ENCODE results near the gene CCNYL1. TPM values are rescaled to one million over a fixed set of nuclear protein-coding genes. Genes with fewer than 3 reads are reported as not detected.

The CCNYL1 gene
- total and polyA plus RNA-seq, 4 donors: 14.4 to 20.1 (median 18.5) TPM

DNA sequence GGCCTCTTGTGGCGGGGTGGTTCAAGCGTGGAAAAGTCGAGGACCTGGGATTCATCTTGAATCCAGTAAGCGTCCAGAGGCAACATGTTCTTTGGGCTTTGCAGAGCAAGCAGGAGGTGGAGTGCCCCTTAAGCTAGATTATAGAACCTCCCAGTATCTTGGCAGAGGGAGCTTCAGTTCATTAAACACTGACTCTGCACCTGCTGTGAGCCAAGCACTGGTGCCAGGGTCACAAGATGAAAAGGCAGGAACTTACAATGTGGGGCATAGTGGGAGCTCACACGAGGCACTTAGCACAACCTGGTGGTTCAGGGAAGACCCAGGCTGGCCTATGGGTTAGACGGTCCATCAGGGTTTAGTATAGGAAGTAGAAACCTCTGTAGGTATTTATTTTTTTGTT is 65.7 kb downstream of the CCNYL1 start:
- no peaks in the 10 kb centered on the region for H3K36me3 ChIP-seq (ENCODE audit: control insufficient read depth, insufficient read depth, low read length)
- DNase-seq (ENCODE audit: low read depth in 4 of 6, low spot score in 6 of 6): no peak
- H3K4me1 ChIP-seq (ENCODE audit: control insufficient read depth, insufficient read depth, low read length): no peaks in the 10 kb centered on the region
- H3K9me3 ChIP-seq (ENCODE audit: control insufficient read depth, insufficient read depth, low read length): no peaks in the 10 kb centered on the region
- no peak overlapping the region for H3K4me3 ChIP-seq (ENCODE audit: low read depth, low read length)
- H3K27ac ChIP-seq (ENCODE audit: low read depth, low read length): no peak overlapping the region
- 87% methylated on average over 3 of the region's 6 CpGs for WGBS (ENCODE audit: insufficient coverage)
- H3K27me3 ChIP-seq (ENCODE audit: control insufficient read depth, insufficient read depth, low read length): no peaks in the 10 kb centered on the region

DNA sequence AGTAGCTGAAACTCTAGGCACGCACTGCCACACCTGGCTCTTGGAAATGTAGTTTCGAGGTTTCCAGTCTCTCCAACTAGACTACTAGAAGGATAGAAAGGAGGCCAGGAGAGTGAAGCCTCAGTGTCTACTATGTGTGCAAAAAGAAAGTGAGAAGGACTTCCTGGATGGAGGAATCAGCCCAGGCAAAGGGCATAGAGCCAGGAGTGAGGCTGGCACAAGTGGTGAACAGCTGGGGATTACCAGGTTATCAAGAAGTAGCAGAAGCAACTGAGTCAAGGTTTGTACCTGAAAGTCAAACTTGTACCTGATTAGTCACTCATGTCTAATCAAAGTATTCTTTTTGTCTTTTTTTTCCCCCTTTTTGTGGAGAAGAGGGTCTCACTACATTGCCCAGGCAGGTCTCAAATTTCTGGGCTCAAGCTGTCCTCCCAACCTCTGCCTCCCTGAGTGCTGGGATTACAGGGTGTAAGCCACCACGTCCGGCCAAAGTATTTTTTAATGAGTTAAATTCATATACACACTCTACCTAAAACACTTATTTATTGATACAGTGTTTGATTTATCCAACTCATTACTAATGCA is 67.0 kb downstream of the CCNYL1 start:
- Histone ChIP-seq H3K9me3 (ENCODE audit: control insufficient read depth, insufficient read depth, low read length) (no peaks in the 10 kb centered on the region), H3K4me3 (ENCODE audit: low read depth, low read length) (no peak overlapping the region), H3K27me3 (ENCODE audit: control insufficient read depth, insufficient read depth, low read length) (no peaks in the 10 kb centered on the region), H3K4me1 (ENCODE audit: control insufficient read depth, insufficient read depth, low read length) (no peaks in the 10 kb centered on the region), H3K27ac (ENCODE audit: low read depth, low read length) (no peak overlapping the region), H3K36me3 (ENCODE audit: control insufficient read depth, insufficient read depth, low read length) (no peaks in the 10 kb centered on the region)
- no CpG with 5 or more reads among the region's 4 CpGs for WGBS (ENCODE audit: insufficient coverage)
- no peak for DNase-seq (ENCODE audit: low read depth in 4 of 6, low spot score in 6 of 6)

DNA sequence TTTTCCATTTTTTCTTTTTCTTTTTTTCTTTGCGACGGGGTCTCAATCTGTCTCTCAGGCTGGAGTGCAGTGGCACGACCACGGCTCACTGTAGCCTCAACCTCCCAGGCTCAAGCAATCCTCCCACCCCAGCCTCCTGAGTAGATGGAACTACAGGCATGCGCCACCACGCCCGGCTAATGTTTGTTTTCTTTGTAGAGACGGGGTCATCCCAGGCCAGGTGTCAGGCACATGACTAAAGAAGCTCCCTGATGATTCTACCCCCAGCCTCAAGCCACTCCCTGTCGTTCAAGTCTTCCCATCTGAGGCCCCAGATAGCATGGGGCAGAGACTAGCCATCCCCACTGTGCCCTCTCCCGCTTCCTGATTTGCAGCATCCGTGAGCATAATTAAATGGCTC is 68.1 kb downstream of the CCNYL1 start:
- no peaks in the 10 kb centered on the region for H3K27me3 ChIP-seq (ENCODE audit: control insufficient read depth, insufficient read depth, low read length)
- no peaks in the 10 kb centered on the region for H3K4me1 ChIP-seq (ENCODE audit: control insufficient read depth, insufficient read depth, low read length)
- no peak overlapping the region for H3K27ac ChIP-seq (ENCODE audit: low read depth, low read length)
- no peak for DNase-seq (ENCODE audit: low read depth in 4 of 6, low spot score in 6 of 6)
- 68% methylated on average over 5 of the region's 11 CpGs for WGBS (ENCODE audit: insufficient coverage)
- H3K4me3 ChIP-seq (ENCODE audit: low read depth, low read length): no peak overlapping the region
- H3K36me3 ChIP-seq (ENCODE audit: control insufficient read depth, insufficient read depth, low read length): no peaks in the 10 kb centered on the region
- H3K9me3 ChIP-seq (ENCODE audit: control insufficient read depth, insufficient read depth, low read length): no peaks in the 10 kb centered on the region

DNA sequence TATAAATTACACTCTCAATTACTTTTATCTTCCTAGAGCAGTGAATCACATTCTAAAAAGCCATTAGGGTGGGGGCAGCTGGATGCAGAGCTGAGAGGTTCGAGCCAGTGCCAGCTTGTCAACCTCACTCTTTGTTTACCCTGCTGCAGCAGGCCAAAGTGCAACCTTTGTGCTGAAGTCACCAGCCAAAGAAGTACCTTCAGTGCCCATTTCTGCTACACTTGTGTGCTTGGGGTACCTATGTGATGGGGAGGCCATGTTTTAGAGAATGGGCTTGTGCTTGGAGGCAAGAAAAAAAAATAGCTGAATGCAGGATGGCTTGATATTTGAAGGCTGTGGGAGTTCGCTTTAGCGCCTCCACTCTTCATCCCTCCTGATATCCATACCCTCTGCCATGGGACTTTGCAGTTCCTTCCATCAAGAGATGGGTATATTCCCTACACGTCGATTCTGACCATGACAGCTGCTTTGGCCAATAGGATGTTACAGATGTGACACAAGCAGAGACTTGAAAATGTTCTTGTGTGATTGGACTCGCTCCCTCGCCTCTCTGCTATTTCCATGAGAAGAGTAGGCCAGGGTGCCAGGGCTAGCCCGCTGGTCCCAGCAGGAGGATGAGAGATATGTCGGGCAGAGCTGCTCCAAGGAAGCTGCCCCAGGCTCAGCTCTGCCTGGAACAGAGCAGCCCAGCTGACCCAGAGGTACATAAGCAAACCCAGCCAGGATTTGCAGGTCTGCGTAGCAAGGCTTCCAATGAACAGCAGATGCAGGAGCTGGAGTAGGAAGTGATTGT is 71.0 kb downstream of the CCNYL1 start:
- H3K36me3 ChIP-seq (ENCODE audit: control insufficient read depth, insufficient read depth, low read length): no peaks in the 10 kb centered on the region
- H3K9me3 ChIP-seq (ENCODE audit: control insufficient read depth, insufficient read depth, low read length): no peaks in the 10 kb centered on the region
- no peaks in the 10 kb centered on the region for H3K27me3 ChIP-seq (ENCODE audit: control insufficient read depth, insufficient read depth, low read length)
- no peak overlapping the region for H3K4me3 ChIP-seq (ENCODE audit: low read depth, low read length)
- no peak overlapping the region for H3K27ac ChIP-seq (ENCODE audit: low read depth, low read length)
- no peak for DNase-seq (ENCODE audit: low read depth in 4 of 6, low spot score in 6 of 6)
- WGBS (ENCODE audit: insufficient coverage): 80% methylated on average over 8 of the region's 10 CpGs
- no peaks in the 10 kb centered on the region for H3K4me1 ChIP-seq (ENCODE audit: control insufficient read depth, insufficient read depth, low read length)

DNA sequence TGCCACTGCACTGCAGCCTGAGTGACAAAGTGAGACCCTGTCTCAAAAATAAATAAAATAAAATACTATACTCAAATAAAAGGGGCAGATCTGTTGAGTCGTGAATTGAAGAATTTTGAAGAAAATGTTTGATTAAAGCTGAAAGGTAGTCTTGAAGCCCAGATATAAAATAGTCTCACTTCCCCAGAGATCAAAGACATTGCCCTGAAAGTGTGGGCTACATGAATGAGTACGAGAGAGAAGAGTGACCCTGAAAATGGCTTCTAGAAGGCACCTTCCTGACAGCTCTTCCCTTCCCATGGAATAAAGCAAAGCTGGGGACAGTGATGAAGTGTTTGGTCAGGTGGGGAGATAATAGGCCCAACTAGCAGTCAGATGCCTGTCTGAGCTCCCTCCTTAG is 72.1 kb downstream of the CCNYL1 start:
- Histone ChIP-seq H3K27ac (ENCODE audit: low read depth, low read length) (no peak overlapping the region), H3K36me3 (ENCODE audit: control insufficient read depth, insufficient read depth, low read length) (no peaks in the 10 kb centered on the region), H3K4me1 (ENCODE audit: control insufficient read depth, insufficient read depth, low read length) (no peaks in the 10 kb centered on the region), H3K27me3 (ENCODE audit: control insufficient read depth, insufficient read depth, low read length) (no peaks in the 10 kb centered on the region), H3K4me3 (ENCODE audit: low read depth, low read length) (no peak overlapping the region), H3K9me3 (ENCODE audit: control insufficient read depth, insufficient read depth, low read length) (no peaks in the 10 kb centered on the region)
- DNase-seq (ENCODE audit: low read depth in 4 of 6, low spot score in 6 of 6): no peak
- no CpG with 5 or more reads among the region's 2 CpGs for WGBS (ENCODE audit: insufficient coverage)

DNA sequence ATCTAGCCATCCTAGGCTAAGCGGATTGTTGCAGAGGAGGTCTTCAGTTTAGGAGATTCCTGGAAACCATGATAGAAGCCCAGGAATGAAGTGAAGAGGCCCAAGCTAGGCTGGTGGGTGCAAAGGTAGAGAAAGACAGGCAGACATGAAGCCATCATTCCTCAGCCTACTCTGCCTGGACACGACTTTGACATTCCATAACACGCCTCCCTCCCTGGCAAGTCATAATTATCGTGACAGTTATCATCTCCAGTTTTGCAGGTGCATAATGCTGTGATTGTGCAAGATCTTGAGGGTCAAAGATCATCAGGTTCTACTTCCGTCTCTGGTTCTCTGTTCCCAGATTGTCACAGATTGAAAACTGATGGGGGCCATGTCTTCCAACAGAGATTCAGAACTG is 73.5 kb downstream of the CCNYL1 start:
- Histone ChIP-seq H3K36me3 (ENCODE audit: control insufficient read depth, insufficient read depth, low read length) (no peaks in the 10 kb centered on the region), H3K4me3 (ENCODE audit: low read depth, low read length) (no peak overlapping the region), H3K27ac (ENCODE audit: low read depth, low read length) (no peak overlapping the region), H3K27me3 (ENCODE audit: control insufficient read depth, insufficient read depth, low read length) (no peaks in the 10 kb centered on the region), H3K4me1 (ENCODE audit: control insufficient read depth, insufficient read depth, low read length) (no peaks in the 10 kb centered on the region), H3K9me3 (ENCODE audit: control insufficient read depth, insufficient read depth, low read length) (no peaks in the 10 kb centered on the region)
- no peak for DNase-seq (ENCODE audit: low read depth in 4 of 6, low spot score in 6 of 6)
- 100% methylated on average over 4 of the region's 5 CpGs for WGBS (ENCODE audit: insufficient coverage)

DNA sequence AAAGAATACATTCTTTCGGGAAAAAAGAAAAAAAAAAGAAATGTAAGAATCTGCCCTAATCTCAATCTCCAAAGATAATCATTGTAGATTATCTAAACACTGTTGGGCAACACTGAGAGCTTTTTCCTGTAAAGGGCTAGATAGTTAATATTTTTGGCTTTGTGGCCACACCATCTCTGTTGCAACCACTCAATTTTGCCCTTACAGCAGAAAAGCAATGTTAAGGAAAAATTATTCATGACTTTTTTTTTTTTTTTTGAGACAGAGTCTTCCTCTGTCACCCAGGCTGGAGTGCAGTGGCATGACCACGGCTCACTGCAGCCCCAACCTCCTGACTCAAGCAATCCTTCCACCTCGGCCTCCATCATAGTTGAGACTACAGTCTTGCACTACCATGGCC is 75.6 kb downstream of the CCNYL1 start:
- H3K9me3 ChIP-seq (ENCODE audit: control insufficient read depth, insufficient read depth, low read length): no peaks in the 10 kb centered on the region
- H3K27me3 ChIP-seq (ENCODE audit: control insufficient read depth, insufficient read depth, low read length): no peaks in the 10 kb centered on the region
- no peaks in the 10 kb centered on the region for H3K4me1 ChIP-seq (ENCODE audit: control insufficient read depth, insufficient read depth, low read length)
- H3K36me3 ChIP-seq (ENCODE audit: control insufficient read depth, insufficient read depth, low read length): no peaks in the 10 kb centered on the region
- no CpG with 5 or more reads among the region's 3 CpGs for WGBS (ENCODE audit: insufficient coverage)
- no peak overlapping the region for H3K27ac ChIP-seq (ENCODE audit: low read depth, low read length)
- DNase-seq (ENCODE audit: low read depth in 4 of 6, low spot score in 6 of 6): no peak
- no peak overlapping the region for H3K4me3 ChIP-seq (ENCODE audit: low read depth, low read length)

DNA sequence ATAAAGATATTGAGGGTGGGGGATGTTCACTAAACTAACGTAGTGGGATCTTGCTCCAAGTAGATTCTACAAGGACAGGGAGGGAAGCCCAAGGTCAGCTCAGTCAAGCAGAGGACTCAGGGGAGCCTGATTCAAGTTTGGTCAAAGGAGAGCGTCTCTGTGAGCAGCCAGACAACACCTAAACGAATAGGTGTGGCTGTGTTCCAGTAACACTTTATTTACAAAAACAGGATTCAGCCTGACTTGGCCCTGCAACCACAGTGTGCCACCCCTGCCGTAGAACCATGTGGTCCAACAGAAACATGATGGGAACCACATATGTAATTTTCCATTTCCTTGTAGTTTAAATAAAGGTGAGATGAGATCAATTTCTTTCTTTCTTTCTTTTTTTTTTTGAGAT is 76.4 kb downstream of the CCNYL1 start:
- 83% methylated on average over 2 of the region's 4 CpGs for WGBS (ENCODE audit: insufficient coverage)
- Histone ChIP-seq H3K4me1 (ENCODE audit: control insufficient read depth, insufficient read depth, low read length) (no peaks in the 10 kb centered on the region), H3K27ac (ENCODE audit: low read depth, low read length) (no peak overlapping the region)

DNA sequence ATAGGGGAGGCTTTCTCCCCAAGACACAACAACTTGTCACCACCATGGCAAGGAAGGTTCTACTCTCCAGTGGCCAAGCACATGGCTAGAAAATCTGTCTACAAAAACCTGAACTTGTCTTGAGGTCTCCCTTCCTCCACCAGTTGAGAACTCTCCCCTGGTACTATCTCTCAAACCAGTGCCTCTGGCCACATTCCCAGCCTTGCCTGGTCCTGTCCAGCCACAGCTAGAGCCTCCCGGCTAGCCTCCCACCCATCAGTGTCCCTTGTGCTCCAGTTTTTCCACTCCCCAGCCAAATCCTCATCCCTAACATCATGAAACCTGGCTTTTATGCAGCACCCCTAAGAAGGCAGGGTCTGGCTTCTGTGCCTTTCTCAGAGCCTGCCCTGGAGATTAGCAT is 79.5 kb downstream of the CCNYL1 start:
- Histone ChIP-seq H3K9me3 (ENCODE audit: control insufficient read depth, insufficient read depth, low read length) (no peaks in the 10 kb centered on the region), H3K4me3 (ENCODE audit: low read depth, low read length) (no peak overlapping the region), H3K27me3 (ENCODE audit: control insufficient read depth, insufficient read depth, low read length) (no peaks in the 10 kb centered on the region), H3K4me1 (ENCODE audit: control insufficient read depth, insufficient read depth, low read length) (no peaks in the 10 kb centered on the region), H3K36me3 (ENCODE audit: control insufficient read depth, insufficient read depth, low read length) (no peaks in the 10 kb centered on the region), H3K27ac (ENCODE audit: low read depth, low read length) (no peak overlapping the region)
- DNase-seq (ENCODE audit: low read depth in 4 of 6, low spot score in 6 of 6): no peak
- 100% methylated on average over 1 of the region's 1 CpG for WGBS (ENCODE audit: insufficient coverage)

More for the DNA sequence above, 76.4 kb downstream of the CCNYL1 start:
- no peaks in the 10 kb centered on the region for H3K9me3 ChIP-seq (ENCODE audit: control insufficient read depth, insufficient read depth, low read length)
- H3K27me3 ChIP-seq (ENCODE audit: control insufficient read depth, insufficient read depth, low read length): no peaks in the 10 kb centered on the region
- no peak overlapping the region for H3K4me3 ChIP-seq (ENCODE audit: low read depth, low read length)
- no peak for DNase-seq (ENCODE audit: low read depth in 4 of 6, low spot score in 6 of 6)
- H3K36me3 ChIP-seq (ENCODE audit: control insufficient read depth, insufficient read depth, low read length): no peaks in the 10 kb centered on the region

DNA sequence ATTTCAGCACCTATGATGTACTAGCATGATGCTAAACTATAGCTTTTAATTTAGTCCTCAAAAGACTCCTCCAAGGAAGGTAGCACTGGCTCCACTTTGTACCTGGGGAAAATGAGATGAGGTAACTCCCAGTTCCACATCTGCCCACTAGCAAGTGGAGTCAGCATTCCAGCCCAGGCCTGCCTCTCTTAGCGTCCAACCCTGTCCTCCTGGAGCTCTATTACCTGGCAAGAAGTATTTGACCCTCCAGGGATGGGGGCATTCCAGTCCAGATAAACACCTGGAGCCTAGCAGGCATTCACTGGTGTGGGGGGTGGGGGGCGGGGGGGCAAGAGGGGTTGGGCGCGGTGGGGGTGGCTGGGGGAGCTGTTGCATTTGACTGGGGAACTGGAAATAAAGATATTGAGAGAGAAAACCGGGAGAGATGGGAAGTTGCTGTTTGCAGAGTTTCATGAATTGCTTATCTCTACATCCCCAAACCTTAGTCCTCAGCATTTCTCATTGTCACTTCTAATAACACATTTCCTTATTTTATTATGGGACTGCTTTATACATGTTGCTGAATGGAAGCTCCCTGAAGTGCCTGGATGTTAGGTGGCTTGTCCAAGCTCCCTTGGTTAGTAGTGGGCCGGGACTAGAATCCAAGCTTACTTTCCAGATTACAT is 80.3 kb downstream of the CCNYL1 start:
- no peaks in the 10 kb centered on the region for H3K4me1 ChIP-seq (ENCODE audit: control insufficient read depth, insufficient read depth, low read length)
- H3K9me3 ChIP-seq (ENCODE audit: control insufficient read depth, insufficient read depth, low read length): no peaks in the 10 kb centered on the region
- H3K27ac ChIP-seq (ENCODE audit: low read depth, low read length): no peak overlapping the region
- no peak for DNase-seq (ENCODE audit: low read depth in 4 of 6, low spot score in 6 of 6)
- WGBS (ENCODE audit: insufficient coverage): no CpG with 5 or more reads among the region's 6 CpGs
- no peak overlapping the region for H3K4me3 ChIP-seq (ENCODE audit: low read depth, low read length)
- no peaks in the 10 kb centered on the region for H3K27me3 ChIP-seq (ENCODE audit: control insufficient read depth, insufficient read depth, low read length)
- no peaks in the 10 kb centered on the region for H3K36me3 ChIP-seq (ENCODE audit: control insufficient read depth, insufficient read depth, low read length)

All from spinal cord (tissue), 10 donors.